H9 (cell line): Measurements from ENCODE around the gene CCT3. TPM values are rescaled to one million over a fixed set of nuclear protein-coding genes. Genes with fewer than 3 reads are reported as not detected.

Experiments used
- DNase-seq: peaks from one replicate; pipeline ENCODE4 v3.0.0-alpha.2; 2017
- H2AFZ ChIP-seq: one replicate; pipeline ENCODE4 v1.6.1; 2013; ENCODE audit warnings: mild to moderate bottlenecking, low read length, control low read depth, moderate library complexity
- H2AK5ac ChIP-seq: 2 replicates; pipeline ENCODE4 v1.6.1; 2013; ENCODE audit warnings: low read length, control low read depth, mixed read lengths; ENCODE audit not compliant: insufficient read length
- H2BK120ac ChIP-seq: one replicate; pipeline ENCODE4 v1.6.1; 2013; ENCODE audit warnings: low read depth, mild to moderate bottlenecking, low read length, control low read depth, inconsistent platforms; ENCODE audit not compliant: poor library complexity, severe bottlenecking
- H2BK12ac ChIP-seq: 2 replicates; pipeline ENCODE4 v1.6.1; 2013; ENCODE audit warnings: low read length, control low read depth, mixed read lengths, low read depth; ENCODE audit not compliant: insufficient read length
- H2BK15ac ChIP-seq: 2 replicates; pipeline ENCODE4 v1.6.1; 2013; ENCODE audit warnings: low read depth, low read length, control low read depth
- H2BK20ac ChIP-seq: one replicate; pipeline ENCODE4 v1.6.1; 2013; ENCODE audit warnings: low read depth, mild to moderate bottlenecking, low read length, control low read depth, inconsistent platforms; ENCODE audit not compliant: poor library complexity, severe bottlenecking
- H2BK5ac ChIP-seq: 2 replicates; pipeline ENCODE4 v1.6.1; 2013; ENCODE audit warnings: low read length, control low read depth, mixed read lengths; ENCODE audit not compliant: insufficient read length
- H3K14ac ChIP-seq: 2 replicates; pipeline ENCODE4 v1.6.1; 2013; ENCODE audit warnings: low read length, control low read depth; ENCODE audit not compliant: insufficient read depth
- H3K18ac ChIP-seq: 2 replicates; pipeline ENCODE4 v1.6.1; 2013; ENCODE audit warnings: low read depth, mild to moderate bottlenecking, mixed read lengths, low read length, control low read depth; ENCODE audit not compliant: insufficient read length
- H3K23ac ChIP-seq: 2 replicates; pipeline ENCODE4 v1.6.1; 2013; ENCODE audit warnings: low read length, control low read depth, mixed read lengths, low read depth; ENCODE audit not compliant: insufficient read length
- H3K23me2 ChIP-seq: 2 replicates; pipeline ENCODE4 v1.6.1; 2013; ENCODE audit warnings: low read depth, mild to moderate bottlenecking, mixed read lengths, low read length, control low read depth; ENCODE audit not compliant: insufficient read length, poor library complexity, severe bottlenecking
- H3K27ac ChIP-seq: 2 replicates; pipeline ENCODE4 v1.5.1; 2013; ENCODE audit warnings: low read length, control low read depth, mixed read lengths, low read depth; ENCODE audit not compliant: insufficient read length
- H3K27me3 ChIP-seq: 2 replicates; pipeline ENCODE4 v1.6.1; 2013; ENCODE audit warnings: low read length, control low read depth, inconsistent platforms; ENCODE audit not compliant: insufficient read depth
- H3K4ac ChIP-seq: 2 replicates; pipeline ENCODE4 v1.6.1; 2013; ENCODE audit warnings: low read depth, mild to moderate bottlenecking, control low read depth, inconsistent platforms, low read length, moderate library complexity
- H3K4me1 ChIP-seq: 2 replicates; pipeline ENCODE4 v1.6.1; 2013; ENCODE audit warnings: low read length, control low read depth, inconsistent platforms; ENCODE audit not compliant: insufficient read depth
- H3K4me2 ChIP-seq: 2 replicates; pipeline ENCODE4 v1.6.1; 2013; ENCODE audit warnings: low read length, control low read depth, mixed read lengths; ENCODE audit not compliant: insufficient read length, insufficient read depth
- H3K56ac ChIP-seq: 2 replicates; pipeline ENCODE4 v1.6.1; 2013; ENCODE audit warnings: low read depth, mild to moderate bottlenecking, mixed read lengths, low read length, control low read depth; ENCODE audit not compliant: insufficient read length
- H3K79me1 ChIP-seq: 2 replicates; pipeline ENCODE4 v1.6.1; 2013; ENCODE audit warnings: low read depth, mild to moderate bottlenecking, moderate library complexity, low read length, control low read depth, inconsistent platforms; ENCODE audit not compliant: insufficient read depth, poor library complexity, severe bottlenecking
- H3K79me2 ChIP-seq: 2 replicates; pipeline ENCODE4 v1.6.1; 2013; ENCODE audit warnings: low read length, control low read depth, inconsistent platforms; ENCODE audit not compliant: insufficient read depth
- H3K9ac ChIP-seq: 2 replicates; pipeline ENCODE4 v1.6.1; 2013; ENCODE audit warnings: low read length, control low read depth, mixed read lengths; ENCODE audit not compliant: insufficient read length; ENCODE audit errors: extremely low read depth
- H3K9me3 ChIP-seq: one replicate; pipeline ENCODE4 v1.6.1; 2013; ENCODE audit warnings: low read depth, low read length, inconsistent platforms; ENCODE audit not compliant: control insufficient read depth
- H3T11ph ChIP-seq: one replicate; pipeline ENCODE4 v1.6.1; 2013; ENCODE audit warnings: mild to moderate bottlenecking, low read length, control low read depth, inconsistent platforms
- H4K20me1 ChIP-seq: one replicate; pipeline ENCODE4 v1.6.1; 2013; ENCODE audit not compliant: control insufficient read depth, insufficient read length, insufficient read depth
- H4K5ac ChIP-seq: 2 replicates; pipeline ENCODE4 v1.6.1; 2013; ENCODE audit warnings: low read depth, mild to moderate bottlenecking, mixed read lengths, low read length, control low read depth; ENCODE audit not compliant: insufficient read length
- H4K8ac ChIP-seq: replicated peaks from 2 replicates; pipeline ENCODE4 v1.6.1; 2013; ENCODE audit warnings: low read length, control low read depth, mixed read lengths, low read depth; ENCODE audit not compliant: insufficient read length
- H4K91ac ChIP-seq: 2 replicates; pipeline ENCODE4 v1.6.1; 2013; ENCODE audit warnings: low read depth, mild to moderate bottlenecking, moderate library complexity, mixed read lengths, low read length, control low read depth; ENCODE audit not compliant: insufficient read length
- H3K27ac Mint-ChIP-seq, 3 experiments: 2 replicates in 2 of 3; 3 replicates in 1 of 3; pipeline ENCODE4 v1.8.0; 2020 to 2021; ENCODE audit warnings: mixed read lengths in 3 of 3, mild to moderate bottlenecking in 1 of 3, moderate library complexity in 1 of 3
- H3K27me3 Mint-ChIP-seq: 2 replicates; pipeline ENCODE4 v1.8.0; 2021; ENCODE audit warnings: low read depth, mild to moderate bottlenecking, moderate library complexity, mixed read lengths
- H3K36me3 Mint-ChIP-seq, 3 experiments: 2 replicates in 2 of 3; 3 replicates in 1 of 3; pipeline ENCODE4 v1.8.0; 2020 to 2021; ENCODE audit warnings: low read depth in 3 of 3, mixed read lengths in 3 of 3; ENCODE audit not compliant: insufficient read depth in 1 of 3
- H3K4me1 Mint-ChIP-seq, 2 experiments: 2 replicates each; pipeline ENCODE4 v1.8.0; 2020; ENCODE audit warnings: mixed read lengths in 2 of 2
- H3K4me3 Mint-ChIP-seq, 2 experiments: 2 replicates in 1 of 2; 3 replicates in 1 of 2; pipeline ENCODE4 v1.8.0; 2020 to 2021; ENCODE audit warnings: mild to moderate bottlenecking in 2 of 2, mixed read lengths in 2 of 2, moderate library complexity in 1 of 2
- H3K9me3 Mint-ChIP-seq, 2 experiments: 2 replicates in 1 of 2; 3 replicates in 1 of 2; pipeline ENCODE4 v1.8.0; 2020; ENCODE audit warnings: mild to moderate bottlenecking in 2 of 2, mixed read lengths in 2 of 2, moderate library complexity in 1 of 2
- WGBS: extraction: QIAGEN DNeasy Blood & Tissue Kit; methylation state at CpG from one replicate; pipeline ENCODE4 v1.1.7; 2013; ENCODE audit warnings: missing lambda C conversion rate, low lambda C conversion rate, mixed read lengths; ENCODE audit not compliant: insufficient read length; ENCODE audit errors: extremely low coverage; 5-methylcytosine and 5-hydroxymethylcytosine counted together
- total RNA-seq: library from RNA; stranded (reverse); gene quantifications from 2 replicates; pipeline ENCODE4 v1.2.1, GENCODE V29; 2021
- TF ChIP-seq, protein P1 (sequence below): fragments of 200-600 bp; sonication (generic); conservative IDR thresholded peaks from 3 replicates; pipeline ENCODE4 v1.8.0; 2021; ENCODE audit warnings: antibody characterized with exemption, mild to moderate bottlenecking

The CCT3 gene
- total RNA-seq, 1 experiment from 2014 or later = 524 TPM

DNA sequence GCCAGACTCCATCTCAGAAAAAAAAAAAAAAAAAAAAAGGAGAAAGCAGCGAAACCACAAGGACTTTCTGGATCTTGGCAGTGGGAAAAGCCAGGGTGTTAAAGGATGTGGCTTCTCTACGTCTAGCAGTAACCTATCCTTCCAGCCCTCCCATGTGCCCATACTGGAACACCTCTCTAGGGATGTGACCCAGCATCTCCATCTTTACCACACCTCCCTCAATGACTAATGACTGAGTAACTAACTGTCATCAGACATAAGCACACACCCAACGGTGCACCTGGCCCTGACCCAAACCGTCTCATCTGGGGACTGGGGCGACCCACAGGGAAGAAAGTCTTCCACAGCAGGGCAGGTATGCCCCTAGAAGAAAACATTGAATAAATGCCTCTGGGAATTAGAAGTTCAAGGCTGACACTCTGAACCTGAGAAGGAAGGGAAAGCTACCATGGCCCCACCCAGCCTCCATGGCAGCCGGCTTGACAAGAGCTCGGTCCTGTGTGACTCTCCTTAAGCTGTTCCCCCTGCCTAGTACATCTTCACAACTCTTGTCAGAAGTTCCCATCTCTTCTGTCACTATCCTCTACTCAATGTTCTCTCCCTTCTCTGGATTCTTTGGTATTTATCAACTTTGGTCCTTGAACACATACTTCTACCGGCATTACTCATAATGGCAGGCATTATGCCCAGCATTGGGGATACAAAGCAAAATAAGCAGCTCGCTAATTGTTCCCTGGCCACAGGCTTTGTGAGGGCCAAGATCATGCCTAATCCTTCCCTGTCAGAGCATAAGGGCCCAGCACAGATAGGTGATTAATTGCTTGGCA, 75.4 kb downstream of the CCT3 start:
- Histone ChIP-seq H2AK5ac (no peak overlapping the region), H2BK12ac (no peak overlapping the region), H4K20me1 (no peaks in the 10 kb centered on the region), H3K79me1 (no peaks in the 10 kb centered on the region), H2BK20ac (no peak overlapping the region), H3K14ac (no peak overlapping the region), H3K4ac (no peak overlapping the region), H3K9me3 (no peaks in the 10 kb centered on the region), H3K79me2 (no peaks in the 10 kb centered on the region), H2BK15ac (no peak overlapping the region), H3K18ac (no peak overlapping the region), H2BK5ac (no peak overlapping the region), H4K91ac (no peak overlapping the region), H3K27ac (no peak overlapping the region), H3K23me2 (no peaks in the 10 kb centered on the region), H2AFZ (no peak overlapping the region), H3K56ac (no peak overlapping the region), H3K27me3 (no peaks in the 10 kb centered on the region), H3T11ph (no peak overlapping the region), H3K9ac (no peak overlapping the region), H3K4me1 (no peaks in the 10 kb centered on the region), H3K4me2 (no peak overlapping the region), H2BK120ac (no peak overlapping the region), H3K23ac (no peak overlapping the region), H4K8ac (no peak overlapping the region), H4K5ac (no peak overlapping the region)
- no peaks in the 10 kb centered on the region for H3K9me3 Mint-ChIP-seq
- no peak overlapping the region; a peak in 1 of 5 replicates for H3K4me3 Mint-ChIP-seq
- WGBS = no CpG with 5 or more reads among the region's 9 CpGs
- H3K27ac Mint-ChIP-seq = no peak overlapping the region; a peak in 1 of 7 replicates
- H3K36me3 Mint-ChIP-seq = peaks cover 68 to 97% (median 88%) of the 10 kb centered on the region in 3 experiments
- DNase-seq = no peak
- TF ChIP-seq, protein P1, sequence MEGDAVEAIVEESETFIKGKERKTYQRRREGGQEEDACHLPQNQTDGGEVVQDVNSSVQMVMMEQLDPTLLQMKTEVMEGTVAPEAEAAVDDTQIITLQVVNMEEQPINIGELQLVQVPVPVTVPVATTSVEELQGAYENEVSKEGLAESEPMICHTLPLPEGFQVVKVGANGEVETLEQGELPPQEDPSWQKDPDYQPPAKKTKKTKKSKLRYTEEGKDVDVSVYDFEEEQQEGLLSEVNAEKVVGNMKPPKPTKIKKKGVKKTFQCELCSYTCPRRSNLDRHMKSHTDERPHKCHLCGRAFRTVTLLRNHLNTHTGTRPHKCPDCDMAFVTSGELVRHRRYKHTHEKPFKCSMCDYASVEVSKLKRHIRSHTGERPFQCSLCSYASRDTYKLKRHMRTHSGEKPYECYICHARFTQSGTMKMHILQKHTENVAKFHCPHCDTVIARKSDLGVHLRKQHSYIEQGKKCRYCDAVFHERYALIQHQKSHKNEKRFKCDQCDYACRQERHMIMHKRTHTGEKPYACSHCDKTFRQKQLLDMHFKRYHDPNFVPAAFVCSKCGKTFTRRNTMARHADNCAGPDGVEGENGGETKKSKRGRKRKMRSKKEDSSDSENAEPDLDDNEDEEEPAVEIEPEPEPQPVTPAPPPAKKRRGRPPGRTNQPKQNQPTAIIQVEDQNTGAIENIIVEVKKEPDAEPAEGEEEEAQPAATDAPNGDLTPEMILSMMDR = no peak
- H3K4me1 Mint-ChIP-seq = no peaks in the 10 kb centered on the region
- no peaks in the 10 kb centered on the region for H3K27me3 Mint-ChIP-seq
